Mucosa of descending colon (tissue), 3 donors: ENCODE data around the gene SPATA2. TPM values are rescaled to one million over a fixed set of nuclear protein-coding genes. Genes with fewer than 3 reads are reported as not detected.

Experiments used
- ATAC-seq: fragments of 200-7000 bp; cut with Tn5 transposase; one replicate; pipeline ENCODE4 v1.9.1; 2020; ENCODE audit warnings: mild to moderate bottlenecking, moderate library complexity
- DNase-seq, 3 donors: peaks; one replicate each; pipeline ENCODE4 v3.0.0-alpha.2; 2020
- H3K36me3 ChIP-seq: fragments of 200-600 bp; one replicate; pipeline ENCODE4 v1.8.0; 2021; ENCODE audit warnings: low read depth, mild to moderate bottlenecking
- H3K4me1 ChIP-seq: fragments of 200-600 bp; one replicate; pipeline ENCODE4 v1.8.0; 2021; ENCODE audit warnings: low read depth, mild to moderate bottlenecking
- H3K4me3 ChIP-seq: fragments of 200-600 bp; one replicate; pipeline ENCODE4 v1.8.0; 2021; ENCODE audit warnings: mild to moderate bottlenecking
- H3K9me3 ChIP-seq: fragments of 200-600 bp; one replicate; pipeline ENCODE4 v1.8.0; 2021; ENCODE audit warnings: mild to moderate bottlenecking
- CTCF ChIP-seq: fragments of 200-600 bp; IDR thresholded peaks from one replicate; pipeline ENCODE4 v1.8.0; 2022; ENCODE audit warnings: antibody characterized with exemption, mild to moderate bottlenecking
- intact Hi-C, 2 donors: fragments of 100-400 bp; cut with DNase I in 1 of 2; cut with micrococcal nuclease in 1 of 2; formaldehyde crosslinking; loops; one replicate each; pipeline versions ENCODE4 v1.11.0 to v1.11.1; 2022; cut with DNase I, micrococcal nuclease
- total RNA-seq, 3 donors: library from RNA; stranded (reverse); fragmentation: NEBNext Ultra II Directional in 2 of 3; extraction: Animal tissue kit (Norgen Biotek cat#: 25700) in 2 of 3; gene quantifications; one replicate each; pipeline versions ENCODE4 v1.2.1 to v1.2.4, GENCODE V29; 2021 to 2023
- donor health status: DM: no; HTN: no; CAD: no; lungs with moderate emphysema.
- donor health status: DM: no; HTN: no; CAD: no.
- donor health status: DM: no; HTN: yes; CAD: no.

The SPATA2 gene
- total RNA-seq, 3 donors from 2014 or later = 16.2 to 24.1 (median 20.2) TPM

DNA sequence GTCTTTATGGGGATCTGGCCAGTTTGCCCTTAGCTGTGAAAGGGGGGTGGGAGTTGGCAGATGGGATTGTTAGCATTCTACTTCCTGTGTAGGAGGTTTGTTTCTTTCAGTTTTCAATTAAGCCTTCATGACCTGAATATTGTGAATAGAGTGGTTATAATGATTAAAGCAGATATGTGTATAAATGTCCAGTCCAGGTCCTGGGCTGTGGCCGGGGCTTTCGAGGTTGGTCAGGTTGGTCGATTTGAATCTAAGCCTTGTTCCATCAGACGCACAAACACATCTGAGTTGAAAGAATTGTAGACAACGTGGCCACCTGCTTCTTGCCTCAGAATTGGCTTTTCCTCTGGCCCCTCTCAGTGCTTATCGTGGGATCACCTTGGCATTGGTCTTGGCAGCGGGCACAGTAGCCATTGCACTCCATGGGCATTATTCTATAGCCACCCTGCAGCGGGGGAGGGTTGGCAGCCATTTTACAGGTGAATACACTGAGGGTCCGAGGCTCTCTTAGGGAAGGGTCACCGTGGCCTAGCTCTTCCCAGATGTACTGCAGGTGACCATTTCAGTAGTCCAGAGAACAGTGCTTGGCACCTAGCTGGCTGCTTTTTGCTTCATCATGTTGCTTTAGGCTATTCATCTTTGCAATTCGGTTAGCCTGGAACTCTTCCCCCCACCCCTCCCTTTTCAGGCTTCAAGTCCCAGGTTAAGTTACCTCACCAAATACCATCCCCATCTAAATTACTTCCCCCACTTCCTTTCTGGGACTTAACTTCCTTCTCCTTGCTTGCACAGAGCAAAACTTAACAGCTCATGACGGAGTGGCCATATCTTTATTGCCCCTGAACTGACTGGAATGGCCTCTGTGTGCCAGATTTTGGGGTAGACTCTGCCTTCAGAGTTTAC, 21.9 kb upstream of the SPATA2 start:
- H3K4me1 ChIP-seq = peaks cover 29% of the 10 kb centered on the region
- peak in 2 of 3 donors; percentile 45 to 65 for DNase-seq
- intact Hi-C loops = no loop called here

GRCh38 chr20:49936153-49937026, 21.1 kb upstream of the SPATA2 start, which contains the start of gene RNF114:
Gene RNF114, plus strand, starts transcription at chr20:49936397. Its CDS starts 16 bp downstream, at chr20:49936413.
- H3K4me1 ChIP-seq = peaks cover 29% of the 10 kb centered on the region
- intact Hi-C loops = no loop called here

More for the DNA sequence above, 21.9 kb upstream of the SPATA2 start:
- TF ChIP-seq CTCF = no peak
- Histone ChIP-seq H3K36me3 (no peaks in the 10 kb centered on the region), H3K4me3 (peak overlapping the region; percentile 96), H3K9me3 (no peaks in the 10 kb centered on the region)
- ATAC-seq = peak; percentile 75

GRCh38 chr20:49935746-49936152, 20.4 kb upstream of the SPATA2 start:
- DNase-seq = peak in 1 of 3 donors; percentile 75
- Histone ChIP-seq H3K36me3 (no peaks in the 10 kb centered on the region), H3K9me3 (no peaks in the 10 kb centered on the region), H3K4me3 (peak overlapping the region; percentile 96), H3K4me1 (peaks cover 29% of the 10 kb centered on the region)
- no peak for ATAC-seq
- intact Hi-C loops = no loop called here
- no peak for TF ChIP-seq CTCF

More at GRCh38 chr20:49936153-49937026, 21.1 kb upstream of the SPATA2 start, which contains the start of gene RNF114:
- no peak for TF ChIP-seq CTCF
- ATAC-seq (peak; percentile 95), DNase-seq (peak; percentile 91 to 94 (median 94))
- Histone ChIP-seq H3K4me3 (peak within 1 kb of the TSS; percentile 96), H3K9me3 (no peaks in the 10 kb centered on the region), H3K36me3 (no peaks in the 10 kb centered on the region)

DNA sequence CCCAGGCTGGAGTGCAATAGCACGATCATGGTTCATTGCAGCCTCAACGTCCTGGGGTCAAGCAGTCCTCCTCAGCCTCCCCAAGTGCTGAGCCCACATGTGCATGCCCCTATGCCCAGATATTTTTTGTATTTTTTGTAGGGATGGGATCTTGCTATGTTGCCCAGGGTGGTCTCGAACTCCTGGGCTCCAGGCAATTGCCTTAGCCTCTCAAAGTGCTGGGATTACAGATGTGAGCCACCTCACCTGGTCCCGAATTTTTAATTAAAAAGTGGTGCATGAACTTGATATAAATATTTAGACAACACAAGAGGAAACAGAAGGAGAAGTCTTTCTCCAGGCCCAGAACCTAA, 13.8 kb upstream of the SPATA2 start:
- H3K4me1 ChIP-seq = peaks cover 12% of the 10 kb centered on the region
- DNase-seq (no peak), ATAC-seq (no peak)
- no peaks in the 10 kb centered on the region for H3K36me3 ChIP-seq
- no peak overlapping the region for H3K4me3 ChIP-seq
- no peak for TF ChIP-seq CTCF
- H3K9me3 ChIP-seq = no peaks in the 10 kb centered on the region
- intact Hi-C loops = no loop called here

GRCh38 chr20:49928411-49929141, 13.2 kb upstream of the SPATA2 start:
- no peak overlapping the region for H3K4me3 ChIP-seq
- H3K9me3 ChIP-seq = no peaks in the 10 kb centered on the region
- no peaks in the 10 kb centered on the region for H3K36me3 ChIP-seq
- H3K4me1 ChIP-seq = peaks cover 12% of the 10 kb centered on the region
- intact Hi-C loops = no loop called here
- TF ChIP-seq CTCF = peak; percentile 87
- DNase-seq (peak; percentile 77 to 92 (median 84)), ATAC-seq (peak; percentile 93)
